GM21528 (cell line): ENCODE measurements around the gene PDHA1.

Experiments
- ATAC-seq: cut with Tn5 transposase; IDR thresholded peaks from one replicate; pipeline ENCODE4 v1.9.1; 2021; ENCODE audit warnings: mild to moderate bottlenecking, moderate library complexity; ENCODE audit not compliant: unreplicated experiment, low FRiP score

The PDHA1 gene

GRCh38 chrX:19373351-19373891 lies 29.7 kb downstream of the PDHA1 start:
- ATAC-seq: no peak

- no peak for ATAC-seq
Observed at GRCh38 chrX:19375546-19375945, 31.8 kb downstream of the PDHA1 start.

DNA sequence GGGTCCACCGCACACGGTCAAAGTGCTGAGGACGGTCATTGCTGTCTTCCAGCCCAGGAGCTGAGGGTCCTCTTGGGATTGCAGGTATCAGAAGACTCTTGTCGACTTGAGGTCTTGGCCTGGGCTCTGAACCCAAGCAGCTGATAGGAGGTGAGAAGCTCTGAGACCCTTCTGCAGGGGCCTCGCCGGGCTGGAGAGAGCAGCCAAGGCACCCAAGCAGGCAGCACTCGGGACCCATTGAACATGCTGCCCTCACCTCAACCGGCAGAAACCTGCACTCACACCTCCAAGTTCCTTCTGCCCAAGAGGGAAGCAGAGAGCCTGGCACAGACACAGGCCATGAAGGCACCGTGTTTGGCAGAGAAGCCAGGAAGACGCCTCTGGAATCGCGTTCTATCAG lies 34.1 kb downstream of the PDHA1 start:
- ATAC-seq: no peak

DNA sequence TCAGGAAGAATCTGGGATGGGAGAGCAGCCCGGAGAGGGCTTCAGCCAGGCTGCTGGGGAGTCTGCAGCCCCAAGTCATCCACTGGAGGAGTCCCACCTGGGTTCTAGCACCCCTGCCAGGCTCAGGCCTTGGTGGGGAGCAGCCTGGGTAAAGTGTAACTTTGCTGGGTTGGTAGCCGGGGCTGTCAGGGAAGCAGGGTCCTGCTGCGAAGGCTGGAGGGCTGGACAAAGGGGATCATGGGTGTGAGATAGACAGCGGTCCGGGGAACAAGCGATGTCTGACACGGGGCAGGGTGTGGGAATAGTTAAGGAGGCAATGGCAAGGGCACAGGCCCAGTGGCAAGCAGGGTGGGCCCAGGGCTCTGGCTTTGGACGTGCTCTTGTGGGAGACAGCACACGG lies 37.6 kb downstream of the PDHA1 start:
- no peak for ATAC-seq

DNA sequence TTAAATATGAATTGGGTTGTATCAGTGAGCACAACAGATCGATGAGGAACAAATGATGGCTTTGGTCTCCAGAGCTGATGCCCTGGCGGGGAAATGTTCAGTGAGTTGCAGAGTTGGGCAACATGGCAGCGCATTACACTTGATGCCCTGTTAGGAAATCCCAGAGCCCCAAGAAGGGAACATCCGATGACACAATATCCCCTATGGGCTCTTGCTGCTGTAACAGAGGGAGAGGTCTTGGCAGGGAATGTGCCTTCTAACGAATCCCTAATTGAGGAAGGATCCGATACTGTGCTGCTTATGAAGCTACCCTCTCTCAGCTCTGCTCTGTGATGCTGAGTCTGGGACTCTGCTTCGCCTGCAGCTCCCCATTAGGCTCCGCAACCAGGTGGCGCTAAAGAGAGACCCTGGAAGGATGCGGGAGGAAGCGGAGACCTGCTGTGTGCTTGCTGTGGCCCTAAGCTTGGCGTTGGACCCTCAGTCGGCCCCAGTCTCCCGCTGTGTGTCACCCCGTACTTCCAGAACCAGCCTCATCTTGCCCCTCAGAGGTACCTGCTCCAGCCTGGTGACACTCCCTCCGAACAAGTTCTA lies 38.9 kb downstream of the PDHA1 start:
- no peak for ATAC-seq

- ATAC-seq: no peak
Observed at GRCh38 chrX:19386679-19387078, 43.0 kb downstream of the PDHA1 start.

DNA sequence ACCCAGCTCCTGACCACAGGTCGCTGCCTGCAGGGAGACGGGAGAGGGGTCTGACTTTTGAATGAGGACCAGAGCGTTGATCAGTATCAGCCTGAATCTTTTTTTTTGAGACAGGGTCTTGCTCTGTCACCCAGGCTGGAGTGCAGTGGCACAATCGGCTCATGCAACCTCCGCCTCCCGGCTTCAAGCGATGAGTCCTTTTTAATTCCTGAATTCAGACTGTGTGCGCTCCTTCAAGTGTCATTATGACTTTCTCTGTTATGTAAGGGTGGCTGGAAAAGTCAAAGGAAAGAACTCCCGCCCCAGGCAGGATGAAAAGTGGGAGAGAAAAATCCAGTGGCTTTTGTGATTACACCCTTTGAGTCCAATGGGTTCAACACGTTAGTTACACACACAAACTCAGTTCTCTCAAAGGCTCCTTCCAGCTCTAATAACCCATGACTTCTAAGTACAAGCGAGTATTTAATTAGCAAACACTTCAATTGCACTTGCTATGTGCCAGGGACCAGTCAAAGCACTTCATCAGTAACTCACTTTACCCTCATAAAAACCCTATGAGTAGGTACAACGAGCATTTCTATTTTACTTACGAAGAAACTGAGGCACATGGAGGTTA lies 44.4 kb downstream of the PDHA1 start:
- ATAC-seq: no peak

DNA sequence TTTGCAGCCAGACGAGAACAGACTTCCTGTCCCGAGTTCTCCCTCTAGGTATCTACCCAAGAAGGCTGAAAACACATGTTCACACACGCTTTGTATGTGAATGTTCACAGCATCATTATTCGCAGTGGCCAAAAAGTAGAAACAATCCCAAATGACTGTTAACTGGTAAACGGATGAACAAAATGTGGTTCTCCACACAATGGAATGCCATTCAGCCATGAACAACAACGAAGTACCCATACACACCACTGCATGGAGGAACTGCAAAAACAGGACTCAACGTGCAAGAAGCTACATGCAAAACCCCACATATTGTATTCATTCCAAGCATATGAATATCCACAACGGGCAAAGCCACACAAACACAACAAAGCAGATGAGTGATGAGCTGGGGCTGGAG lies 45.0 kb downstream of the PDHA1 start:
- ATAC-seq: no peak

- no peak for ATAC-seq
Observed at GRCh38 chrX:19389227-19389845, 45.6 kb downstream of the PDHA1 start.

- ATAC-seq: no peak
Observed at GRCh38 chrX:19392078-19392477, 48.4 kb downstream of the PDHA1 start.

DNA sequence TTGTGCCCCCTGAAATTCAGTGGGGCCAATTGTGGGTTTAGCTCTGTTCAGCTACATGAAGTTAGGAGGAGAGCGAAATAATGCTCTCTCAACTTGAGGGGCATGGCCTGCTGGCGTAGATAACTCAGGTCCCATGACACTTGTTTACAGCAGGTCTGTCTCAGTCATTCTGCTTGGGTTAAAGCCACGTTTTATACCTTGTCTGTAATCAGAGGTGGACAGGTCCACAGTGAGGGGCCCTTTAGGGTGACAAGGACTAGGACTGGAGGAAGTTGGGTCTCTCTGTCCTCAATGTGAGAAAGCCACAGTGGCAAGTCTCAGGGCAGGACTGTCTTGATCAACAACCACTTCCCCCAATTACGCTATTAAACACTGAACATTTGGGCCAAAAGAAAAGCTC lies 49.0 kb downstream of the PDHA1 start:
- no peak for ATAC-seq

DNA sequence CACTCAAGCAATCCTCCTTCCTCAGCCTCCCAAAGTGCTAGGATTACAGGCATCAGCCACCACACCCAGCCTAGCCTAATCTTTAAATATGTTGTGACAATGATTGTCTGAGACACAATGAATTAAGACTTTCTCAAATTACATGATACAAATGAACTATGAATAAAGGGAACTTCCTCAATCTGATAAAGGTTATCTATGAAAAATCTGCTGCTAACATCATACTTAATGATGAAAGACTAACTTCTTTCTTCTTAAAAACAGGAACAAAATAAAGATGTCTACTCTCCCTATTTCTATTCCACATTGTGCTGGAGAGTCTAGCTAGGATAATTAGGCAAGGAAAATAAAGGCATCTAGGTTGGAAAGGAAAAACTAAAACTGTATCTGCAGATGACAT lies 60.0 kb downstream of the PDHA1 start:
- ATAC-seq: no peak

- no peak for ATAC-seq
Observed at GRCh38 chrX:19410259-19410658, 66.5 kb downstream of the PDHA1 start.
